Measurements from ENCODE around the gene DICER1.

The DICER1 gene

GRCh38 chr14:95136631-95137030, 20.7 kb downstream of the DICER1 start:
- H3K27me3 ChIP-seq (ENCODE audit: insufficient read depth, poor library complexity, severe bottlenecking), result no peaks in the 10 kb centered on the region
- no peak overlapping the region for H3K27ac ChIP-seq (replicated peaks)
- TF ChIP-seq REST (IDR thresholded peaks at IDR 0.05; ENCODE audit: insufficient replicate concordance, low read depth), result no peak
- TF ChIP-seq GABPA (IDR thresholded peaks at IDR 0.05; ENCODE audit: low read depth), result no peak
- TF ChIP-seq SPI1 (IDR thresholded peaks at IDR 0.05; ENCODE audit: borderline replicate concordance, low read depth), result no peak
- H3K4me3 ChIP-seq (replicated peaks; ENCODE audit: insufficient read depth, low read length), result no peak overlapping the region
- no peak for DNase-seq (ENCODE audit: low read depth in 1 of 2, low spot score in 1 of 2)

- no peak for TF ChIP-seq SPI1 (IDR thresholded peaks at IDR 0.05; ENCODE audit: borderline replicate concordance, low read depth)
- TF ChIP-seq GABPA (IDR thresholded peaks at IDR 0.05; ENCODE audit: low read depth), result no peak
- no peak for TF ChIP-seq CTCF (IDR thresholded peaks at IDR 0.05; ENCODE audit: insufficient read depth, low read length)
- no peak for TF ChIP-seq POLR2AphosphoS5 (IDR thresholded peaks at IDR 0.05; ENCODE audit: low read depth)
- TF ChIP-seq REST (IDR thresholded peaks at IDR 0.05; ENCODE audit: insufficient replicate concordance, low read depth), result no peak
- DNase-seq (ENCODE audit: low read depth in 1 of 2, low spot score in 1 of 2), result no peak
- no peak overlapping the region for H3K27ac ChIP-seq (replicated peaks)
- no peak overlapping the region for H3K4me3 ChIP-seq (replicated peaks; ENCODE audit: insufficient read depth, low read length)
- H3K27me3 ChIP-seq (ENCODE audit: insufficient read depth, poor library complexity, severe bottlenecking), result no peaks in the 10 kb centered on the region
Observed at GRCh38 chr14:95134304-95134933, 22.9 kb downstream of the DICER1 start.

GRCh38 chr14:95133282-95133681, 24.0 kb downstream of the DICER1 start:
- Histone ChIP-seq H3K27me3 (ENCODE audit: insufficient read depth, poor library complexity, severe bottlenecking) (no peaks in the 10 kb centered on the region), H3K4me3 (replicated peaks; ENCODE audit: insufficient read depth, low read length) (no peak overlapping the region), H3K27ac (replicated peaks) (no peak overlapping the region)
- DNase-seq (ENCODE audit: low read depth in 1 of 2, low spot score in 1 of 2), result no peak
- no peak for TF ChIP-seq CTCF (IDR thresholded peaks at IDR 0.05; ENCODE audit: insufficient read depth, low read length)

GRCh38 chr14:95132760-95133159, 24.6 kb downstream of the DICER1 start:
- Histone ChIP-seq H3K27ac (replicated peaks) (no peak overlapping the region), H3K27me3 (ENCODE audit: insufficient read depth, poor library complexity, severe bottlenecking) (no peaks in the 10 kb centered on the region), H3K4me3 (replicated peaks; ENCODE audit: insufficient read depth, low read length) (no peak overlapping the region)
- no peak for TF ChIP-seq REST (IDR thresholded peaks at IDR 0.05; ENCODE audit: insufficient replicate concordance, low read depth)
- no peak for TF ChIP-seq SPI1 (IDR thresholded peaks at IDR 0.05; ENCODE audit: borderline replicate concordance, low read depth)
- no peak for TF ChIP-seq CTCF (IDR thresholded peaks at IDR 0.05; ENCODE audit: insufficient read depth, low read length)
- no peak for TF ChIP-seq GABPA (IDR thresholded peaks at IDR 0.05; ENCODE audit: low read depth)
- no peak for TF ChIP-seq POLR2AphosphoS5 (IDR thresholded peaks at IDR 0.05; ENCODE audit: low read depth)
- DNase-seq (ENCODE audit: low read depth in 1 of 2, low spot score in 1 of 2), result no peak
